ENCODE measurements around the gene PTPRN2. TPM values are rescaled to one million over a fixed set of nuclear protein-coding genes. Genes with fewer than 3 reads are reported as not detected.

The PTPRN2 gene
- total and polyA plus RNA-seq, 5 experiments from 2014 or later = 0.69 to 1.5 (median 0.99) TPM

GRCh38 chr7:158502068-158502750 is 85.4 kb downstream of the PTPRN2 start:
- DNase-seq = no peak
- peaks cover 0 to 3% (median 0%) of the 10 kb centered on the region in 4 donors for H3K4me1 Mint-ChIP-seq
- H3K27ac Mint-ChIP-seq = peak overlapping the region in 1 of 10 donors; percentile 25
- peaks cover 15 to 73% (median 28%) of the 10 kb centered on the region in 5 donors for H3K27me3 Mint-ChIP-seq
- H3K4me3 Mint-ChIP-seq = no peak overlapping the region
- peaks cover 0 to 15% (median 3%) of the 10 kb centered on the region in 9 donors for H3K9me3 Mint-ChIP-seq
- no peak for ATAC-seq
- POLR2A ChIA-PET = no interaction called here
- no peaks in the 10 kb centered on the region for H3K36me3 Mint-ChIP-seq

GRCh38 chr7:158501393-158502067 is 86.1 kb downstream of the PTPRN2 start:
- no peak overlapping the region for H3K4me3 Mint-ChIP-seq

GRCh38 chr7:158500651-158501052 is 87.0 kb downstream of the PTPRN2 start:
- Mint-ChIP-seq H3K36me3 (no peaks in the 10 kb centered on the region), H3K27me3 (peaks cover 15 to 59% (median 19%) of the 10 kb centered on the region in 5 donors), H3K9me3 (peaks cover 0 to 9% (median 3%) of the 10 kb centered on the region in 9 donors), H3K4me1 (peaks cover 0 to 3% (median 2%) of the 10 kb centered on the region in 4 donors), H3K27ac (no peak overlapping the region), H3K4me3 (no peak overlapping the region)
- POLR2A ChIA-PET = no interaction called here
- ATAC-seq = no peak
- DNase-seq = no peak

More at GRCh38 chr7:158501393-158502067, 86.1 kb downstream of the PTPRN2 start:
- peaks cover 0 to 3% (median 0%) of the 10 kb centered on the region in 4 donors for H3K4me1 Mint-ChIP-seq
- DNase-seq (no peak), ATAC-seq (no peak)
- H3K36me3 Mint-ChIP-seq = no peaks in the 10 kb centered on the region
- POLR2A ChIA-PET = no interaction called here
- peaks cover 0 to 15% (median 3%) of the 10 kb centered on the region in 9 donors for H3K9me3 Mint-ChIP-seq
- peak overlapping the region in 1 of 10 donors; percentile 25 for H3K27ac Mint-ChIP-seq
- peaks cover 15 to 66% (median 22%) of the 10 kb centered on the region in 5 donors for H3K27me3 Mint-ChIP-seq

GRCh38 chr7:158499082-158499455 is 88.6 kb downstream of the PTPRN2 start:
- no peaks in the 10 kb centered on the region for H3K36me3 Mint-ChIP-seq
- DNase-seq (no peak), ATAC-seq (no peak)
- peaks cover 11 to 43% (median 17%) of the 10 kb centered on the region in 5 donors for H3K27me3 Mint-ChIP-seq
- peaks cover 0 to under 1% (median 0%) of the 10 kb centered on the region in 9 donors for H3K9me3 Mint-ChIP-seq
- peak overlapping the region in 1 of 10 donors; percentile 21 for H3K27ac Mint-ChIP-seq
- peaks cover 0 to 12% (median 6%) of the 10 kb centered on the region in 4 donors for H3K4me1 Mint-ChIP-seq
- no peak overlapping the region for H3K4me3 Mint-ChIP-seq
- POLR2A ChIA-PET = no interaction called here

- no peaks in the 10 kb centered on the region for H3K36me3 Mint-ChIP-seq
- ATAC-seq = no peak
- H3K9me3 Mint-ChIP-seq = no peaks in the 10 kb centered on the region
- peaks cover 0 to 12% (median 6%) of the 10 kb centered on the region in 4 donors for H3K4me1 Mint-ChIP-seq
- H3K27ac Mint-ChIP-seq = peak overlapping the region in 1 of 10 donors; percentile 21
- H3K27me3 Mint-ChIP-seq = peaks cover 11 to 41% (median 16%) of the 10 kb centered on the region in 5 donors
- H3K4me3 Mint-ChIP-seq = no peak overlapping the region
- POLR2A ChIA-PET = no interaction called here
- DNase-seq = no peak
These were observed 89.1 kb downstream of the PTPRN2 start for GRCh38 chr7:158498443-158499081.

- peaks cover 8 to 35% (median 11%) of the 10 kb centered on the region in 5 donors for H3K27me3 Mint-ChIP-seq
- H3K36me3 Mint-ChIP-seq = no peaks in the 10 kb centered on the region
- no peak overlapping the region for H3K4me3 Mint-ChIP-seq
- no peak for ATAC-seq
- no peak overlapping the region for H3K27ac Mint-ChIP-seq
- no peak for DNase-seq
- POLR2A ChIA-PET = no interaction called here
- no peaks in the 10 kb centered on the region for H3K9me3 Mint-ChIP-seq
- peaks cover 0 to 12% (median 5%) of the 10 kb centered on the region in 4 donors for H3K4me1 Mint-ChIP-seq
These were observed 90.0 kb downstream of the PTPRN2 start for GRCh38 chr7:158497627-158498026.

GRCh38 chr7:158495786-158496185 is 91.8 kb downstream of the PTPRN2 start:
- H3K27ac Mint-ChIP-seq = peak overlapping the region in 1 of 10 donors; percentile 59
- peaks cover 6 to 29% (median 8%) of the 10 kb centered on the region in 5 donors for H3K27me3 Mint-ChIP-seq
- no peak for ATAC-seq
- H3K9me3 Mint-ChIP-seq = no peaks in the 10 kb centered on the region
- no peaks in the 10 kb centered on the region for H3K36me3 Mint-ChIP-seq
- H3K4me3 Mint-ChIP-seq = no peak overlapping the region
- DNase-seq = no peak
- peaks cover 0 to 12% (median 5%) of the 10 kb centered on the region in 4 donors for H3K4me1 Mint-ChIP-seq
- POLR2A ChIA-PET = no interaction called here

- Mint-ChIP-seq H3K27ac (peak overlapping the region in 1 of 10 donors; percentile 59), H3K4me1 (peaks cover 0 to 12% (median 5%) of the 10 kb centered on the region in 4 donors), H3K9me3 (no peaks in the 10 kb centered on the region), H3K4me3 (no peak overlapping the region), H3K36me3 (no peaks in the 10 kb centered on the region), H3K27me3 (peaks cover 6 to 26% (median 8%) of the 10 kb centered on the region in 5 donors)
- no peak for ATAC-seq
- no peak for DNase-seq
- POLR2A ChIA-PET = no interaction called here
These were observed 92.4 kb downstream of the PTPRN2 start for GRCh38 chr7:158495216-158495615.

GRCh38 chr7:158494643-158495042 is 93.0 kb downstream of the PTPRN2 start:
- Mint-ChIP-seq H3K4me3 (no peak overlapping the region), H3K27ac (peak overlapping the region in 1 of 10 donors; percentile 1), H3K9me3 (no peaks in the 10 kb centered on the region), H3K27me3 (peaks cover 6 to 25% (median 8%) of the 10 kb centered on the region in 5 donors), H3K4me1 (peaks cover 0 to 12% (median 5%) of the 10 kb centered on the region in 4 donors), H3K36me3 (no peaks in the 10 kb centered on the region)
- ATAC-seq (no peak), DNase-seq (no peak)
- POLR2A ChIA-PET = no interaction called here

- peak overlapping the region in 2 of 10 donors; percentile 14 to 29 for H3K27ac Mint-ChIP-seq
- peaks cover 6 to 24% (median 8%) of the 10 kb centered on the region in 5 donors for H3K27me3 Mint-ChIP-seq
- no peak overlapping the region for H3K4me3 Mint-ChIP-seq
- POLR2A ChIA-PET = no interaction called here
- no peak for DNase-seq
- peaks cover 0 to 12% (median 5%) of the 10 kb centered on the region in 4 donors for H3K4me1 Mint-ChIP-seq
- ATAC-seq = no peak
- H3K9me3 Mint-ChIP-seq = no peaks in the 10 kb centered on the region
- no peaks in the 10 kb centered on the region for H3K36me3 Mint-ChIP-seq
These were observed 93.4 kb downstream of the PTPRN2 start for GRCh38 chr7:158494162-158494586.

- ATAC-seq (no peak), DNase-seq (no peak)
- H3K4me1 Mint-ChIP-seq = peaks cover 0 to 12% (median 5%) of the 10 kb centered on the region in 4 donors
- POLR2A ChIA-PET = no interaction called here
- H3K27ac Mint-ChIP-seq = no peak overlapping the region
- no peaks in the 10 kb centered on the region for H3K36me3 Mint-ChIP-seq
- no peaks in the 10 kb centered on the region for H3K9me3 Mint-ChIP-seq
- H3K27me3 Mint-ChIP-seq = peaks cover 0 to 12% (median 3%) of the 10 kb centered on the region in 5 donors
- no peak overlapping the region for H3K4me3 Mint-ChIP-seq
These were observed 95.3 kb downstream of the PTPRN2 start for GRCh38 chr7:158492367-158492764.

- H3K4me1 Mint-ChIP-seq = peaks cover 0 to 12% (median 5%) of the 10 kb centered on the region in 4 donors
- DNase-seq (no peak), ATAC-seq (no peak)
- POLR2A ChIA-PET = no interaction called here
- no peak overlapping the region for H3K27ac Mint-ChIP-seq
- H3K9me3 Mint-ChIP-seq = no peaks in the 10 kb centered on the region
- peaks cover 0 to 11% (median 4%) of the 10 kb centered on the region in 5 donors for H3K27me3 Mint-ChIP-seq
- H3K36me3 Mint-ChIP-seq = no peaks in the 10 kb centered on the region
- no peak overlapping the region for H3K4me3 Mint-ChIP-seq
These were observed 96.5 kb downstream of the PTPRN2 start for GRCh38 chr7:158491094-158491493.

Data from naive thymus-derived CD8-positive, alpha-beta T cell (primary cell).